Esophagus muscularis mucosa (tissue), 4 donors: Measurements from ENCODE around the gene FRMD4A. TPM values are rescaled to one million over a fixed set of nuclear protein-coding genes. Genes with fewer than 3 reads are reported as not detected.

Experiments used
- DNase-seq: peaks from one replicate; pipeline ENCODE4 v3.0.0-alpha.2; 2017; ENCODE audit errors: extremely low spot score
- H3K27ac ChIP-seq, 4 donors: fragments of 200-600 bp; sonication (generic); replicated peaks in 1 of 4; 1 replicate in 3 of 4; 2 replicates in 1 of 4; pipeline ENCODE4 v1.5.1; 2016 to 2019; ENCODE audit warnings: mild to moderate bottlenecking in 1 of 4
- H3K27me3 ChIP-seq, 4 donors: fragments of 200-600 bp; sonication (generic); one replicate each; pipeline versions ENCODE4 v1.5.1 to v1.6.0; 2016 to 2019
- H3K36me3 ChIP-seq, 4 donors: fragments of 200-600 bp; sonication (generic); one replicate each; pipeline ENCODE4 v1.5.1; 2016 to 2019
- H3K4me1 ChIP-seq, 4 donors: fragments of 200-600 bp; sonication (generic); one replicate each; pipeline ENCODE4 v1.5.1; 2016 to 2019
- H3K4me3 ChIP-seq, 4 donors: fragments of 200-600 bp; sonication (generic); 1 replicate in 2 of 4; 2 replicates in 2 of 4; pipeline ENCODE4 v1.5.1; 2016 to 2019; ENCODE audit warnings: mild to moderate bottlenecking in 4 of 4, moderate library complexity in 1 of 4
- H3K9me3 ChIP-seq, 4 donors: fragments of 200-600 bp; sonication (generic); 1 replicate in 3 of 4; 2 replicates in 1 of 4; pipeline ENCODE4 v1.5.1; 2016 to 2019
- CTCF ChIP-seq, 3 experiments: fragments of 200-600 bp in 2 of 3; fragments of 450-650 bp in 1 of 3; sonication (generic) in 2 of 3; IDR thresholded peaks; one replicate each; pipeline ENCODE4 v1.5.1; 2017 to 2019; ENCODE audit warnings: antibody characterized with exemption in 3 of 3, mild to moderate bottlenecking in 2 of 3, moderate library complexity in 1 of 3
- EP300 ChIP-seq: sonication (generic); formaldehyde crosslinking; IDR thresholded peaks from one replicate; pipeline ENCODE4 v1.6.1; 2017; ENCODE audit warnings: antibody characterized with exemption
- POLR2A ChIP-seq: fragments of 450-650 bp; IDR thresholded peaks from one replicate; pipeline ENCODE4 v1.6.1; 2017; ENCODE audit warnings: antibody characterized with exemption, moderate library complexity, mild to moderate bottlenecking, low read depth
- POLR2AphosphoS5 ChIP-seq, 2 donors: sonication (generic); formaldehyde crosslinking; IDR thresholded peaks; one replicate each; pipeline ENCODE4 v1.6.1; 2017; ENCODE audit warnings: antibody characterized with exemption in 2 of 2
- WGBS: methylation state at CpG from one replicate; pipeline ENCODE4 v1.1.5; 2018; 5-methylcytosine and 5-hydroxymethylcytosine counted together
- intact Hi-C: fragments of 100-400 bp; cut with DNase I; formaldehyde crosslinking; loops from one replicate; pipeline ENCODE4 v1.15.1; 2023
- total RNA-seq, 4 donors: library from RNA; depleted of rRNA; stranded (reverse); fragments of >200 nt; gene quantifications; one replicate each; pipeline versions ENCODE4 v1.1.0 to v1.2.1, GENCODE V29; 2016

The FRMD4A gene
- total RNA-seq, 4 donors from 2014 or later, result 17.0 to 28.8 (median 21.8) TPM

GRCh38 chr10:14066106-14066505 lies 264.6 kb downstream of the FRMD4A start:
- Histone ChIP-seq H3K27me3 (no peaks in the 10 kb centered on the region), H3K9me3 (no peaks in the 10 kb centered on the region), H3K4me1 (peaks cover 0 to 5% (median 0%) of the 10 kb centered on the region in 4 donors), H3K36me3 (no peaks in the 10 kb centered on the region), H3K27ac (no peak overlapping the region), H3K4me3 (no peak overlapping the region)
- WGBS, result 72% methylated on average over 2 of the region's 2 CpGs
- intact Hi-C loops, result no loop called here
- TF ChIP-seq POLR2A, result no peak
- TF ChIP-seq CTCF (IDR thresholded peaks at IDR 0.05), result no peak
- no peak for TF ChIP-seq EP300
- no peak for TF ChIP-seq POLR2AphosphoS5 (IDR thresholded peaks at IDR 0.05)
- no peak for DNase-seq

GRCh38 chr10:14063531-14064285 lies 267.0 kb downstream of the FRMD4A start:
- no peak overlapping the region for H3K4me3 ChIP-seq
- 83% methylated on average over 8 of the region's 8 CpGs for WGBS
- no peaks in the 10 kb centered on the region for H3K36me3 ChIP-seq
- H3K27me3 ChIP-seq, result no peaks in the 10 kb centered on the region
- peak overlapping the region in 2 of 4 donors; percentile 23 to 26 for H3K27ac ChIP-seq
- H3K9me3 ChIP-seq, result no peaks in the 10 kb centered on the region
- TF ChIP-seq POLR2A (no peak), CTCF (IDR thresholded peaks at IDR 0.05) (no peak), EP300 (peak; percentile 4)
- intact Hi-C loops, result no loop called here
- peaks cover 0 to 5% (median 0%) of the 10 kb centered on the region in 4 donors for H3K4me1 ChIP-seq
- DNase-seq, result no peak

GRCh38 chr10:14062528-14063260 lies 268.0 kb downstream of the FRMD4A start:
- 86% methylated on average over 11 of the region's 11 CpGs for WGBS
- intact Hi-C loops, result no loop called here
- no peak for TF ChIP-seq POLR2AphosphoS5 (IDR thresholded peaks at IDR 0.05)
- Histone ChIP-seq H3K4me1 (peaks cover 0 to 5% (median 0%) of the 10 kb centered on the region in 4 donors), H3K9me3 (no peaks in the 10 kb centered on the region), H3K36me3 (no peaks in the 10 kb centered on the region), H3K27ac (no peak overlapping the region), H3K4me3 (no peak overlapping the region), H3K27me3 (no peaks in the 10 kb centered on the region)
- no peak for DNase-seq

GRCh38 chr10:14060320-14061070 lies 270.2 kb downstream of the FRMD4A start:
- intact Hi-C loops, result no loop called here
- WGBS, result 94% methylated on average over 2 of the region's 2 CpGs
- H3K27me3 ChIP-seq, result no peaks in the 10 kb centered on the region
- no peak overlapping the region for H3K4me3 ChIP-seq
- H3K27ac ChIP-seq, result no peak overlapping the region
- peaks cover 0 to 9% (median 4%) of the 10 kb centered on the region in 4 donors for H3K4me1 ChIP-seq
- H3K36me3 ChIP-seq, result no peaks in the 10 kb centered on the region
- no peaks in the 10 kb centered on the region for H3K9me3 ChIP-seq
- DNase-seq, result no peak
- no peak for TF ChIP-seq CTCF (IDR thresholded peaks at IDR 0.05)
- no peak for TF ChIP-seq EP300
- TF ChIP-seq POLR2A, result no peak
- TF ChIP-seq POLR2AphosphoS5 (IDR thresholded peaks at IDR 0.05), result no peak
